Jurkat, Clone E6-1 (cell line): Measurements from ENCODE around the gene ARID5B.

Source experiments
- DNase-seq: peaks from one replicate; pipeline ENCODE4 v3.0.0-alpha.2; 2011; ENCODE audit warnings: low read depth, low spot score
- H3K4me3 ChIP-seq: 2 replicates; pipeline ENCODE4 v1.5.1; 2011; ENCODE audit warnings: mild to moderate bottlenecking, low read length, control low read depth, moderate library complexity

ARID5B gene

DNA sequence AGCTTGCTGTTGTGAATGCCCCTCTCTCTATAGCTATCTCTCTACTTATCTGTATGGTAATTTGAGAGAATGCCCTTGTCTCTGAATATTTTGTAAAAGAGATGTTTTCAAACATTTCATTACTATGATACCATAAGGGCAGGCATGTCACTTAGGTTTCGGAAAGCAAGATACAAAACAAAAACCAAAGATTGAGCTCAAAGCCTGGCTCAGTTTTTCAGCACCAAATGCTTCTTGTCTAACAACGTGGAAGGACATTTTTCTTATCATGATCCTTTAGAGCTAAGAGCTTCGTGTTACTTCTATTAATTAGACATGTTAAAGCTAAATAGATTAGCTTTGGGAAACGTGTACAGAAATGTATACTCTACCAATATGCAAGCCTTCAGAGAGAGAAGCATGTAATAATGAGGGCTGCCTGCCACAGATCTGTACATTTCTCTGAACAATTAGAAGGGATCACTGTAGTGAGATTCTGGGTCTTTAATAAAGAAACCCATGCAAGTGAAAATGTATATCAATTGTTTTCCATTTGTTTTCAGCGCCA, 148.9 kb downstream of the ARID5B start:
- DNase-seq, result no peak
- no peak overlapping the region for H3K4me3 ChIP-seq

DNA sequence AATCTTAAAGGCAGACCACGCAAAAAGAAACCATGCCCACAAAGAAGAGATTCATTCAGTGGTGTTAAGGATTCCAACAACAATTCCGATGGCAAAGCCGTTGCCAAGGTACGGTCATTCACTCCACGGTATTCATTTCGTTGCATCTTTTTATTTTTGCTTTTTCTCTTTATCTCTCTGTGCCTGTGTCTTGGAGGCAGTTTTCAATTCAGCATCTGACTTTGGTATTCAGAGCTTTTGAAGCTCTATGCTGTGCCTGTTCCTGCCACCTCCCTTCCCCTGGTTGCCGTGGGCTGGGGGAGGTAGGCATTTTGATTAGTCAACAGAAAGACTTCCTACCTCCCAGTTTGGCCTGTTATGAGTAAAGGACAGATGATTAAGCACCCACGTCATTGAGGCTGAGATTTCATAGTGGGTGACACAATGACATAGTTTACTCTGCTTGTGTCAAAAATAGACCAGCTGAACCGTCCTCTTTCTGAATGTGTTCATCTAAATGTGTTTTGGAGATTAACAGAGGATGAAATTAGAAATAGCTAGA, 149.5 kb downstream of the ARID5B start:
- no peak overlapping the region for H3K4me3 ChIP-seq
- DNase-seq, result no peak

DNA sequence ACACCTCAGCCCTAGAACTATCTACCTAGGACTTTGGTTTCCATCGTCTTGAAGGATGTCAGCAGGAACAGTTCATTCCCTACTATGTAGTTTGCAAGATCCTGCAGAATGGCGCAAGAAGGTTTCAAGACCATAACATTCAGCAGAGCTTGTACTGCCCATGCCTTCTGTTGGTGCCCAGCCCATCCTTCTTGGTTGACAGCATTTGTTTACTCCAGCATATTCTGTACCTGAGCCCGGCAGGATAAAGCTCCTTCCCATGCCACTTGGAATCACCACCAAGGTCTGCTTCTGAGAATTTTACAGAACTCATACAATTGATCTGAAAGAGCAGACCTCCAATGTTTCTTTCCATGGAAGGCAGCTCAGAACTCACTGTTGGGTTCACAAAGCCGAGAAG, 150.8 kb downstream of the ARID5B start:
- no peak for DNase-seq
- H3K4me3 ChIP-seq, result no peak overlapping the region

DNA sequence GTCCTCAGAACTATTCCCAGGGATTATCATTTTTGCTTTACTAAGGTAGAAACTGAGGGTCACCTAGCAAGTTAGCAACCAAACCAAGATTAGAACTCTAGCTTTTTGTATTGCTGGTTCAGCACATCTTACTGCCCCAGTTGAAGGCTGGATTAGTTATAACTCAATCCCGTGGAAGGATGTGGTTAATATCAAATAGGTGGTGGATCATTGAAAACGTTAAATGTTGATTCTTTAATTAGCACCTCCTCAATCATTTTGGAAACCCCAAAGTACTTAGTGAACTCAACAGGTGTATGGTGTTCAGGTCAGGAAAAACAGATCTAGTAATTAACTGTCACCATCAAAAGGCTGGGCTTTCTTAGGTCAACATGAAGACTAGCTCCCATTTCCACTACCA, 152.4 kb downstream of the ARID5B start:
- H3K4me3 ChIP-seq, result no peak overlapping the region
- DNase-seq, result no peak

DNA sequence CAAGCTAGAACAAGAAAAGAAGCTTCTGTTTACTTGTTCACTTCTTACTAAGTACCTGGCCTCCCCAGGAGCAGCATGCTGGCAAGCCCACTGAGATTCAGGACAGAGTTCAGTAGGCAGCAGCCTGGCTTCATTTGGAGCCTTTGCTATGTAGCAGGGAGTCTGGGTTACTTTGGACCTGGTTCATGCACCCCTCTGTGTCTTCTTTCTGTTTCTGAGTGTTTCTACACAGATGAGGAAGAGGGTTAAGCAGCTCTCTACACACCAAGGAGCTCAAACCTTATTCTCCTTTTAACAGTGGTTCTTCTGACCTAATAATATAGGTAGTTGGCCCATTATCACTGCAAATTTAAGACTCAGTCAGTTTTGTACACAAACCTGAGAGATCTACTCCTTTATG, 152.9 kb downstream of the ARID5B start:
- DNase-seq, result no peak
- no peak overlapping the region for H3K4me3 ChIP-seq

DNA sequence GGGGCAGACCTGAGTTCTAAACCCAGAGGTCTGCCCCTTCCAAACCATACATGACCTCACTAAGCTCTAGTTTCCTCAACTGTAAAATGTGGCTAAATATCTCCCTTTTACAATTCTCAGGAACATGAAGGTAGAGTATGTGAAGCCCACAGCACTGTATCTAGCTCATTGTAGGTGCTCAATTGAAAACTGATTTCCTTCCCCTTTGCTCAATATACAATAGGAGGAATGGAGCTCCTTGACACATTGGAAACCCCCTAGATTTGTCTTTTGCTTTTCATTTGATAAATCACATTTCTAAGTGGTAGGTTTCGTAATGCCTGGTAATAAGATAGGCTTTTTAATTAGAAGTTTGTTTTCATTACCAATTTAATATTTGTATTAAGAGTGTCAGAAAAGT, 153.3 kb downstream of the ARID5B start:
- no peak for DNase-seq
- H3K4me3 ChIP-seq, result no peak overlapping the region

DNA sequence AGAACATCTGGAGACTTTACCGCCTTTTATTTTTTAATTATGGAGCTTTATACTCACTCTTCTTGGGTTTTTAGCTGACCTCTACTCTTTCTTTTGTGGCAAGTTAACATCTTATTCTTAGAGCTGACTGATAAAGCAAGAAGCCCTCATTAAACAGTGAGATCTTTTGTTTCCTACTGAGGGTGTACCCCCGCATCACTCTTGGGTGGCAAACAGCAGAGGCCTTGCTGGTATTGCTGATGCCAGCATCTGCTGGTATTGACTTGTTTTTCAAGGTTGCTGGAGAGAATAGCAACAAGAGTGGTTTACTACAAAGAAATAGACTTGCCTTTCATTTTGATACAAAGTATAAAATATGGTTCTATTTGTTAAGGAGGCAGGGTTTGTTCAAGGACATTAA, 154.7 kb downstream of the ARID5B start:
- no peak overlapping the region for H3K4me3 ChIP-seq
- no peak for DNase-seq

DNA sequence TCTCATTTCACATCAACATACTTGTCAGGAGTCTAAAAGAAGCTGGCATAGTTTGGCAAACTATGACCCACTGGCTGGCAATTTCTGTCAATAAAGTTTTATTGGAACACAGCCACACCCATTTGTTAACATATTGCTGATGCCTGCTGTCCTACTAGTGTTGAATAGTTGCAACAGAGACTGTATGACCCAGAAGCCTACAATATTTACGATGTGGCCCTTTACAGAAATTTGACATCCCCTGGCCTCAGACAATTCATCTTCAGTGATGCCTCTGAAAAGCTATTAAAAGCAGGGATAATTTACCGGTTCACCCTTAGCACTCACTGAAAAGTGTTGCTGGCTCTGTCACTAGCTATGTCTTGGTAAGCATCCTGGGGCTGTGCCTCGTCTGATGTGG, 155.2 kb downstream of the ARID5B start:
- DNase-seq, result no peak
- no peak overlapping the region for H3K4me3 ChIP-seq

DNA sequence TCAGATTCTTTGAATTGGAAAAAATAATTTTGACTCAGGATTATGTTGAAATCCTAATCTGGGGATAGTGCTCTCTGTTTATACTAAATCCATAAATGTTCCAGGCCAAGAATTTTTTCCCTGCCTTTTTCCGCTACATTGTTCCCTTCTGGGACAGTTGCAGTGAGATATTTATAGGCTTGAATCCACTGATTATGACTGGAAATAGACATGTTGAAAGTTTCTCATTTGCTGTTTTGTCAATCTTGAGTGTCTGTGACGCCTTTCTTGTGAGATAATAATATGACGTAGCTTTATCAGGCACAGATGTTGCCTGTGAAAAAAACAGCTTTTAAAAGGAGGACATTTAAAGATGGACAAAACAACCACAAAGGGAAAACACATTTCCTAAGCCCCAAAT, 155.9 kb downstream of the ARID5B start:
- DNase-seq, result no peak
- H3K4me3 ChIP-seq, result no peak overlapping the region

DNA sequence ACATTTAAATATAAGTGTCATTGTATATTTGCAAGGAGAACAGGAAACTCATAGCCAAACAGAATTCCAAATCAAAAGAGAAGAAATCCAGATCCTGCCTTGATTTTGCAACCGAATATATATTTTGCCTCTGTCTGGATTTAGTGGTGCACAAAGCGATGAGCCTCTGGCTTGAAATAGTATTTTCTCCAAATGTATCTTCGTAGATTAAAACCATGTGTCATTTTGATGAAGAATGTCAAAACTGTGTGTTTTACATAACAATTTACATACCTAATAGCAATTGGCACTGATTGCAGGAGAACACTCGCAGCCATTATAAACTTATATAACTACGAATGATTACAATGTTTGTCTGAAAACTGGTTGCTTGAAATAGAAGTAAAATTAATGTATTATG, 156.4 kb downstream of the ARID5B start:
- no peak for DNase-seq
- no peak overlapping the region for H3K4me3 ChIP-seq

DNA sequence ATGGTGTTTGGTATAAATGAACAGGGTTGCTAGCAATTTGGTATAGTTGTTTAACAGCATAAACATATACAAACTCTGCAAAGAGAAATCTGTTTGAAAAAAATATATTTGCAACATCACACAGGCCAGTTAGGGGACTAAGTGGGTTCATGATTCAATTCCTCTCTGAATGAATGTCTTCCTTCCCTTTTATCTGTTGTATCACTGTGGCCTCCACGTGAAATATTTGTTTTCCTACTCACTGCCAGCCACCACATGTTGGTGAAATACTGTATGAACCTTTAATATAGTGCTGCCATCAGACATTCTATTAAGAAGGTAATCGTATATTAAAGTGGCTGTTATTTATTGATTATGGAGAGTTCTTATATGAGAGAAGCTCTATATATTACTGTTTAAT, 157.0 kb downstream of the ARID5B start:
- no peak for DNase-seq
- H3K4me3 ChIP-seq, result no peak overlapping the region

DNA sequence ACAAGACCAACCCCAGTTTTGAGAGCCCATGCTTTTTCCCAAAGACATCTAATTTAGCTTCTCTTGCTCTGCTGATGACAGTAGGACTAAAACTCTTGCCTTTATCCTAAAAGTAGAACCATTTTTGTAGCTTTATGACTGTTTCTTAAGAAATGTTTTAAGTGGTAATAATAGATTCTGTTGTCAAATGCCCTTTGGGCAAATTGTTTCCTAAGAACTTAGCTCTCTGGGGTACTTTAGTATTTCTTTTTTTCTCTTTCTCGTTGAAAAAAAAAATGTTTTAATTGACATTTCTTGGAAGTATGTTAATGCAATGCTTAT, 157.4 kb downstream of the ARID5B start:
- no peak overlapping the region for H3K4me3 ChIP-seq
- DNase-seq, result no peak

DNA sequence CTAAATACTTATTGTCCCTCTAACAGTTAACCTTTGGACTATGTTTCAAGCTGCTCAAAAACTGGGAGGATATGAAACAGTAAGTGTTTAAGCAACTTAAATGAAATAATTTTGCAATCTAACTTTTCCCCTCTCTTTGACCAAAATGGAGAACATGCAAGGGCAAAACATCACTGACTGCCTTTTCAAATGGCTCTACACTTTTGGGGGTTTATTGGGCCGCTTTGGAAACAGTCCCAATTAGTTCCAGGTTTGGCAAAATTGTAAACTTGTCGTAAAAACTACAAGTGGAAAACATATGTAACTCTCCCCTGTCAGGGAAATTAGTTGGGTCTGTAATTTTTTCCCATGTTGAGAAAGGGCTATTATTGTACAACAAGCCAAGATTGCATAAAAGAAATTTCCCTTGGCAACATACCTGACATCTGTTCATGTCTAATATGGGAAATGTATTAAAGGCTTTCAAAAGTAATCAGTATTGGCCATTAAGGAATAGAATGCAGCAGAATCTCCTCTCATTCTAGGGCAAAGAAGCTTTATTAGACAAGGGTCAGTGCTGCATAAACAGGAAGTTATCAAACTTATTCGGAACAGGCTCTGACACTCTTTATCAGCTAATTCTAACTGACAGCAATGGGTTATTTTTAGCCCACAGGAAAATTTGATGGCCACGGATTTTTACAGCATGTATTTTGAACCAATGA, 157.9 kb downstream of the ARID5B start:
- H3K4me3 ChIP-seq, result no peak overlapping the region
- DNase-seq, result no peak

DNA sequence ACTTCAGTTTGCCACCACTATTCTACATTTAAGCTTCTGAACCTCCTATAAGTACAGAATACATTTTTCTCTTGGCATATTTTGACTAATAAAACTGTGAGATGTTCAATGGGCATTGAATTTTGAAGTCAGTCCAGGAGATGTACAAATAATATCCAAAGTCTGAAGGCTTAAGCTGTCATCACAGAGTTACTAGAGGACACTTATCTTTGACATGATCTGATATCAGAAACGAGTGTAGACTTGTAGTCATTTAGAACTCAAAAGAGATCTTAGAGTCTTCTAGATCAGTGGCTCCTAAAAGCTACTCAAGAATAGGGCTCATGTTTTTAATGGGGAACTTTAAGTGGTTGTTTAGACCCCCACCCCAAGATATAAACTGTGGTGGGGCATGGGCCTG, 160.5 kb downstream of the ARID5B start:
- no peak overlapping the region for H3K4me3 ChIP-seq

DNA sequence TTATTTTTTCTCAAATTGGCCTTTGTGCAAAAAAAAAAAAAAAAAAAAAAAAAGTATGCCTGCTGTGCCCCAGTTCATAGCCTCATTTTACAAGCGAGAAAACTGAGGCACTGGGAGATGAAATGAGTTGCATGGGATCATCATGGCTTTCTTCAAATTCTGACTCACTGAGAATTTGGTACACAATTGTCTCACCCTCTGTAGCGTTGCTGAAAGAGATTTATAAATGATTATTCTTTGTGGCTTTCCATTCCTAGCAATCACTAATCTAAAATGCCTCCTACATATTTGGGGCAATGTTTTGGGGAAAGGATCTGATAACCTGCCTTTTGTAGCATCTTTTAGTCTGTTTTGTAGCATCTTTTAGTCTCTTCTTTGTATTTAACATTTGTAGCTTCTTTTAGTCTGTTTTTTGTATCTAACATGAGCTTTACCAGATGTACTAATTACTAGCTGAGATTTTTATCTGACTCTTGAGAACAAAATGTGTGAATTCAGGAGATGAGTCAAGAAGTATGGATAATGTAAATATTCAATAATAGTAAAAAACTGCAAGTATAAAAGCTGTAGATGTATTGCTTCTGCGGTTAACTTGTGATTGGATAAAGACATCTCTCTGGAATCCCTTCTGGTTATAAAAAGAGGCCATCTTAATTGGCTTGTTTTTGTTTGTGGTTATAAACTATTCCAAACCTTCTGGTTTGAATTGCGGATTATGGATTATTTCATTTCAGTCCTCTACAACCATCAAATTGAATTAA, 161.4 kb downstream of the ARID5B start:
- no peak for DNase-seq
- H3K4me3 ChIP-seq, result no peak overlapping the region

More for the DNA sequence above, 160.5 kb downstream of the ARID5B start:
- DNase-seq, result no peak

DNA sequence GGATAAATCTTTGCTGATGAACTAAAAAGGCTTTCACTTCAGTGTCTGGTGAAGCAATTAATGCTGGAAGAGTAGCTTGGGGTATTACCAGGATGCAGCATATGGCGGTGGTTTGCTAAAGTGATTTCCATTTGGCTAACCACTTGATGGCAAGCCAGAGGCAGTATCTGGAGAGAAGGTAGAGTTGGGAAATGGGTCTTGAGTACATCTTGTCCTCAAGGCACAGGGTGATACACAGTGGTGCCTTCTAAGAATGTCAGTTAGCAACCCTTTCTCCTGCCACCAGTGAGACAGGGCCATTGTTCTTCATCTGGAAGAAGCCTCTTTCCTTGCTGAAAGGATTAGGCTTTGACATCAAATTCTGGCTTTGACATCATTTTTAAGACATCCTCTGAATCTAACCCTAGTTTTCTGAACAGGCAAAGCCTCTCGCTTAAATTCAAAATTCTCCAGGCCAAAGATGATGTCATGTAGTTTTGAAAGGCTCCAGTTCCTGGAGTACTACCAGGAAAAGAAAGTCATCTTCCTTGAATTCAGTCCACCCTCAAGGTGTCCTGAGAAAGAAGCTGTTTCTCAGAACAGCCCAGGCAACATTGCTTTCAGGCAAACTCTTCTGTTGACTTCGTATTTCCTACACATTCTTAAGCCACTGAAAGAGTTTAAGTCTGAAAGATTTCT, 162.4 kb downstream of the ARID5B start:
- H3K4me3 ChIP-seq, result no peak overlapping the region
- no peak for DNase-seq

DNA sequence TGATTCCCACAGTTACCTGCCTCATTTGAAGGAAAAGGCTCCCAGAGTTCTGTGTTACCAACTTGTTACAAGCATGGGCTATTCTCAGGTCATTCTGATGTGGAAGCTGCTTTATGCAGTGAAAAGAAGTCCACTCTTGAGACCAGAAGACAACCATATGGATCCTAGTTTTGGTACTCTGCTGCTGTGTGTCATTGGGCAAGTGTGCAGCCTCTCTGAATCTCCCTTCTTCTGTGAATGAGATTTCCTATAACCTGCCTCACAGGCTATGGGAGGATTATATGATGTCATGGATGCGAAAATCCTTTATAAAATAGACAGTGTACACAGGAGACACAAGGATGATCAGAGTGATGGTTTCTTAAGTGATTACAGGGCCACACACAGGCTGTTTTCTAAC, 166.1 kb downstream of the ARID5B start:
- no peak for DNase-seq
- no peak overlapping the region for H3K4me3 ChIP-seq

DNA sequence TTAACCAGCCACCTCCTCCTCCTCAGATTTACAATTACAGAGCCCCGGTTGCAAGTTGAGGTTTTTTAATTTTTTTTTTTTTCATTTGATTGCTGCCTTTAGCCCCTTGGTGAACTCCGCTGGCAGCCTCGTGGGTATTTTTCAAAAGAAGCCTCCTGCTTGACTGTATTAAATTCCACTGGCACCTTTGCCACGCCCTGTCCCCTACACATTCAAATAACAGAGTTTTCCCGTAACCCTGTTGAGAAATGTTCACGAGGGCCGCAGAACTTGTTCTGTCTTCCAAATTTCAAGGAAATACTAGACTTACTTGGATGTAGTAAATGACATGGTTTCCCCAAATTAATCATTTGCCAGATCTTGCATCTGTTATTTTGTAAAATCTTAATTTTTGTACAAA, 167.0 kb downstream of the ARID5B start:
- DNase-seq, result no peak
- no peak overlapping the region for H3K4me3 ChIP-seq

DNA sequence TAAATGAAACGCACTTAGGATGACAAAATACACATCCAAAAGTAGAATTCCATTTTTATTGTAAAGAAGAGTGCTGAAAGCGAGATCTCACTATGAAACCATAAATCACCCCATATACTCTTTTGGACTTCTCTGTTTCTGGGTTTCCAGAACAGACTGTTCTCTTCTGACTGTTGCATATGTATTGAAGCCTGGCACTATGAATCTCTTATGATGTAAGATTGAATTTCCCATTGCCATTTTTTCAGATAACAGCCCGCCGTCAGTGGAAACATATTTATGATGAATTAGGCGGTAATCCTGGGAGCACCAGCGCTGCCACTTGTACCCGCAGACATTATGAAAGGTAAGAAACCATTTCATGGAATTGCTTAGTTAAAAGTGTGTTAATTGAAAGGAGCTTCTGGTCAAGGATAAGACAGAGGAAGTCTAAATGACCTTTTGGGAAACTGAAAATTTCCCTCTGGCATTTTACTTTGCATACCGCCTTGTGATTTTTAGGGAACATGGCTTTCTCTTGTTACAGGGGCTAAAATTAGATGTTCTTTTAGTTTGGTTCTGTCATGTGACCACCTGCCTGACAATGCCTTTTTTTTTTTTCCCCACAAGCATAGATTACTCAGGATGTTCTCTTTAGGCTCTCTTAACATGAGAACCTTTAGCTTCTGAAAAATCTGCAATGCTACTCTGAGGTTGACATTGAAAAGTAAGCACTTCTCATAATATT, 168.1 kb downstream of the ARID5B start:
- no peak overlapping the region for H3K4me3 ChIP-seq
- no peak for DNase-seq
